OCI-LY7 (cell line): ENCODE measurements around the gene ABCC10.

Experiments used
- CTCF ChIP-seq: fragments of 200-600 bp; sonication (generic); conservative IDR thresholded peaks from 2 replicates; pipeline ENCODE4 v1.5.1; 2014; ENCODE audit warnings: mild to moderate bottlenecking, antibody characterized with exemption, low read length, moderate library complexity, mixed read lengths
- EZH2phosphoT487 ChIP-seq: fragments of 200-600 bp; sonication (generic); IDR thresholded peaks from 2 replicates; pipeline ENCODE4 v1.6.1; 2018; ENCODE audit warnings: low read depth, borderline replicate concordance, mild to moderate bottlenecking, mixed run types, antibody characterized with exemption, low read length, moderate library complexity, mixed read lengths

DNA sequence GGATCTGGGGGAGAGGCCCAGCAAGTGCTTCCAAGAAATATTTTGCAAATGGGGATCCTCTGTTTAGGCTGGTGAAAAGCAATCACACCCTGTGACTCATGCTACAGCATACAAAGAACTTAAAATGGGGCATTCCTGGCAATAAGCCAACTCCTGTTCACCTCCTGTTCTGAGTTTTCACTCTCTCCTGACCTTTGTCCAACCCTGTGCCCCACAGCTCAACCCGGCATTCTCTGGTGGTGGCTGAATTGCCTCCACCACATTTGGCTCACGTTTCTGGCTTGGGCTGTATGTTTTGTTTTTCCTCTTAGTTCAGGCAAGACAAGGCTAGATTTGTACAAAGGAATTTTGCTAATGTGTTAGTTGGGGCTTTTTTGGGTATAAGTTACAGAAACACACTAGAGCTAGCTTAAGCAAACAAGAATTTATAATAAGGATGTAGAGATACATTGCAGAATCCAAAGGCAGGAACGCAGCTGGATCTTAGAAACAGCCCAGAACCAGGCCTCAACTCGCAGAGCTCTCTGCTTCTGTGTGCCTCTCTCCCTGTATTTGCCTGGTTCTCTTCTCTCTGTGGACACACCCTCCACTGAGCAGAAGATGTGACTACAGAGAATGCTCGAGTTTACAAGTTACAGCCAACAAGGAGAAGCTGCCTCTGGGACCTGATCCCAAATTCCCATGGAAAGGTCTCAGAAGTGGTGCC is 9.4 kb downstream of the ABCC10 start:
- no peak for TF ChIP-seq CTCF
- TF ChIP-seq EZH2phosphoT487, result no peak
